IMR-90 (cell line): ENCODE data around the gene ATG9B.

Source experiments
- CEBPB ChIP-seq: IDR thresholded peaks from 2 replicates; pipeline ENCODE4 v1.6.1; 2012; ENCODE audit warnings: low read depth, low read length, improper control_type of control experiment
- CTCF ChIP-seq: conservative IDR thresholded peaks from 2 replicates; pipeline ENCODE4 v1.5.1; 2012; ENCODE audit warnings: mild to moderate bottlenecking, low read depth, low read length, improper control_type of control experiment
- POLR2A ChIP-seq: IDR thresholded peaks from 2 replicates; pipeline ENCODE4 v1.6.1; 2012; ENCODE audit warnings: mild to moderate bottlenecking, low read depth, low read length
- RAD21 ChIP-seq: IDR thresholded peaks from 2 replicates; pipeline ENCODE4 v1.6.1; 2012; ENCODE audit warnings: low read length, improper control_type of control experiment
- RFX5 ChIP-seq: IDR thresholded peaks from 2 replicates; pipeline ENCODE4 v1.8.0; 2012; ENCODE audit warnings: low read depth, mild to moderate bottlenecking, low read length, moderate library complexity
- SMC3 ChIP-seq: fragments of 150-350 bp; IDR thresholded peaks from 2 replicates; pipeline ENCODE4 v1.6.1; 2016; ENCODE audit warnings: low read depth, mild to moderate bottlenecking, antibody characterized with exemption, low read length, moderate library complexity
- USF2 ChIP-seq: fragments of 150-350 bp; IDR thresholded peaks from 2 replicates; pipeline ENCODE4 v1.6.1; 2017; ENCODE audit warnings: mild to moderate bottlenecking, antibody characterized with exemption, low read length, low read depth
- TF ChIP-seq, protein P1 (sequence below): fragments of 150-350 bp; IDR thresholded peaks from 2 replicates; pipeline ENCODE4 v1.6.1; 2016; ENCODE audit warnings: low read depth, mild to moderate bottlenecking, low read length, moderate library complexity, borderline replicate concordance

- no peak for TF ChIP-seq USF2
- TF ChIP-seq RAD21 = no peak
- no peak for TF ChIP-seq CTCF
- no peak for TF ChIP-seq POLR2A
- no peak for TF ChIP-seq RFX5
- 0 out of 2 replicates have a peak, but pooled peaks have one; percentile 8 for TF ChIP-seq CEBPB
- TF ChIP-seq SMC3 = no peak
- TF ChIP-seq, protein P1, sequence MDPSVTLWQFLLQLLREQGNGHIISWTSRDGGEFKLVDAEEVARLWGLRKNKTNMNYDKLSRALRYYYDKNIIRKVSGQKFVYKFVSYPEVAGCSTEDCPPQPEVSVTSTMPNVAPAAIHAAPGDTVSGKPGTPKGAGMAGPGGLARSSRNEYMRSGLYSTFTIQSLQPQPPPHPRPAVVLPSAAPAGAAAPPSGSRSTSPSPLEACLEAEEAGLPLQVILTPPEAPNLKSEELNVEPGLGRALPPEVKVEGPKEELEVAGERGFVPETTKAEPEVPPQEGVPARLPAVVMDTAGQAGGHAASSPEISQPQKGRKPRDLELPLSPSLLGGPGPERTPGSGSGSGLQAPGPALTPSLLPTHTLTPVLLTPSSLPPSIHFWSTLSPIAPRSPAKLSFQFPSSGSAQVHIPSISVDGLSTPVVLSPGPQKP = no peak
Measured at GRCh38 chr7:151012031-151012692, 12.1 kb downstream of the ATG9B start.
